SKM-1 treated with dmso at 0.1 percent for 144 hours (cell line): ENCODE data around the gene TANK.
"Not testable (repeated sequence)": the region's sequence is repeated elsewhere in the genome, so short reads cannot be mapped to it uniquely, and the experiment has no call there.

Experiments used
- DNase-seq: peaks from one replicate; lab custom pipeline; 2025; ENCODE audit not compliant: unreplicated experiment; lab: John Stamatoyannopoulos, UW

TANK gene

GRCh38 chr2:161223139-161223732 is 63.0 kb downstream of the TANK start:
- peak; percentile 26 for DNase-seq

GRCh38 chr2:161228511-161229240 is 68.4 kb downstream of the TANK start:
- DNase-seq = no peak

- no peak for DNase-seq
These were observed 70.7 kb downstream of the TANK start for GRCh38 chr2:161230959-161231358.

GRCh38 chr2:161232571-161232970 is 72.3 kb downstream of the TANK start:
- no peak for DNase-seq

- no peak for DNase-seq
These were observed 73.7 kb downstream of the TANK start for GRCh38 chr2:161233858-161234431.

GRCh38 chr2:161234627-161235026 is 74.4 kb downstream of the TANK start:
- no peak for DNase-seq

- DNase-seq = no peak
These were observed 77.4 kb downstream of the TANK start for GRCh38 chr2:161237392-161238264.

GRCh38 chr2:161238265-161238559 is 78.0 kb downstream of the TANK start:
- DNase-seq = no peak

- peak; percentile 2 for DNase-seq
These were observed 78.5 kb downstream of the TANK start for GRCh38 chr2:161238560-161239325.

GRCh38 chr2:161239326-161240109 is 79.3 kb downstream of the TANK start:
- DNase-seq = no peak

- DNase-seq = no peak
These were observed 81.7 kb downstream of the TANK start for GRCh38 chr2:161241894-161242293.

GRCh38 chr2:161243312-161243711 is 83.1 kb downstream of the TANK start:
- no peak for DNase-seq

GRCh38 chr2:161243905-161244304 is 83.7 kb downstream of the TANK start:
- no peak for DNase-seq

- not testable (repeated sequence) for DNase-seq
These were observed 84.4 kb downstream of the TANK start for GRCh38 chr2:161244387-161245260.

GRCh38 chr2:161245261-161245553 is 85.0 kb downstream of the TANK start:
- no peak for DNase-seq

- DNase-seq = no peak
These were observed 85.4 kb downstream of the TANK start for GRCh38 chr2:161245671-161246070.

GRCh38 chr2:161246281-161246680 is 86.1 kb downstream of the TANK start:
- DNase-seq = no peak

GRCh38 chr2:161250864-161251436 is 90.7 kb downstream of the TANK start:
- peak; percentile 35 for DNase-seq
